Activated CD4-positive, alpha-beta T cell treated with anti-CD3 and anti-CD28 coated beads, Interleukin-2, amount 50 U/mL, for 24 hours (primary cell): ENCODE results near the gene ZFR.

Experiments
- DNase-seq, 2 donors: peaks; one replicate each; pipeline ENCODE4 v3.0.0-alpha.2; 2020; ENCODE audit warnings: low read depth in 1 of 2, low spot score in 1 of 2

Gene ZFR

GRCh38 chr5:32444431-32445286, at the start of gene ZFR:
Gene ZFR, minus strand, starts transcription at chr5:32444740. Its CDS starts 82 bp downstream, at chr5:32444658.
- peak; percentile 83 to 87 for DNase-seq

DNA sequence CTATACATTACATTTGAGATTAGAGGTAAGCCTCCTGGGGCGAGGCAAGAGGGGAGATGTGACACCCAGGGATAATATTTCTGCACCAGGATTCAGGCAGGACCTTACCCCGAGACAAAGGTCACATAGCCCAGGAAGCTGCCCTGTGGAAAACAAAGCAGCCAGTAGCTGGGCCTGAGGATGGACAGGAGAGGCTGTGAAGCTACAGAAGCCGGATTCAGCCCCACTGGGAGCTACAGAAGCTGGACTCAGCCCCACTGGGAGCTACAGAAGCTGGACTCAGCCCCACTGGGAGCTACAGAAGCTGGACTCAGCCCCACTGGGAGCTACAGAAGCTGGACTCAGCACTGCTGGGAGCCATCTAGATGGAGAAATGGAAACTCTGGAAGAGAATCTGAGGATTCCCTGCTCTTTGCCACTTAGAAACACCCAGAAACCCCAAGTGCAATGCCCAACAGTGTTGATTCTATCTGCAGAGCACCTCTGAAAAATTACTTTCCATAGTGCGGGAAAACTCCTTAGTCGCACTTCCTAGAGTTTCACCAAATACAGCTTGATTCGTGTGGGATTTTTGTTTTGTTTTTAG, 46.5 kb upstream of the ZFR start:
- DNase-seq = no peak

DNA sequence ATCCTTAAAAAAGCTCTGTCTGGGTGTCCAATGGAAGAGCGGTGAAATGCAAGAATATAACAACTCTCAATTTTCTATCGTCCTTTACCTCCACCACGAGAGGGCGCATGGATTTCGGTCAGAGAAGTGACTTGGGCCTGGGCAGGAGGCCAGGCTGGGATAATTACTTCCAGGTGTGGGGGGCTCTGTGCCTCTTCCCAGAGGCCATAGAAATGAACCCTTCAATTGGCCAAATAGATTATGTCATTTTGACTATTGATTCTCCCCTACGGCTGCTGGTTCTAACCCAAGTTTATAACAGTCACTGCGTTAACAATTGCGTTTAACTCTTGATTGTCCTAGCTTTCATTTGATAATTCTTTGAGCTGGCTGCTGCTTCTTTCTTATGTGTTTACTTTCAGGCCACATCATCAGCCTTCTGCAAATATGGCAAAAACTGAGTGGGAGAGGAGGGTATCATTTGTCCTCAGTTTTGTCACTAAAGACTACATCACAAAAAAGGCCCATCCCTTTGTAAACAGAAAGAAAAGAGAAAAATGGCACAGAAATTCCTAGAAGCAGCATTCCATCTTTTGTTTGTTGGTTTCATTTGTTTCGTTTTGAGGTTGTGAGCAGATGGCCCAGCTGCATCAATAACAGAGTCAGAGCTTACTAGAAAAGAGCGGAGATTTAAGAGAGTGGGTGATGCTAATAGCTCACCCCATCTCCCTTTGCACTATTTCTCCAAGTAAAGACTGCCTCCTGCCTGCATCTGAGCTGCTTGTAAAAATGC, 45.4 kb upstream of the ZFR start:
- DNase-seq = peak; percentile 45 to 68

GRCh38 chr5:32487424-32487823, 42.9 kb upstream of the ZFR start:
- no peak for DNase-seq

GRCh38 chr5:32487008-32487407, 42.5 kb upstream of the ZFR start:
- no peak for DNase-seq

DNA sequence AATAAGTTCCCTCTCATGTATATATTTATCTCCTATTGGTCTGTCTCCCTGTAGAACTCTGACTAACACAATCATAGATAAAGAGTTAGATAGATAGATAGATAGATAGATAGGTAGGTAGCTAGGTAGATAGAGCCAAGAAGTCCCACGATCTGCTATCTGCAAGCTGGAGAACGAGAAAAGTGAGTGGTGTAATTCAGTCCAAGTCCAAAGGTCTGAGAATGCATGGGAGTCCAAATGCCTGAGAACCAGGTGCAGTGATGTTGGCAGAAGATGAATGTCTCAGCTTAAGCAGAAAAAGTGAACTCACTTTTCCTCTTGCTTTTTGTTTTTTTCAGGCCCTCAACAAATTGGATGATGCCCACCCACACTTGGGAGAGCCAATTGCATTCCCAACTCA, 37.7 kb upstream of the ZFR start:
- no peak for DNase-seq

GRCh38 chr5:32479096-32479495, 34.6 kb upstream of the ZFR start:
- DNase-seq = no peak

DNA sequence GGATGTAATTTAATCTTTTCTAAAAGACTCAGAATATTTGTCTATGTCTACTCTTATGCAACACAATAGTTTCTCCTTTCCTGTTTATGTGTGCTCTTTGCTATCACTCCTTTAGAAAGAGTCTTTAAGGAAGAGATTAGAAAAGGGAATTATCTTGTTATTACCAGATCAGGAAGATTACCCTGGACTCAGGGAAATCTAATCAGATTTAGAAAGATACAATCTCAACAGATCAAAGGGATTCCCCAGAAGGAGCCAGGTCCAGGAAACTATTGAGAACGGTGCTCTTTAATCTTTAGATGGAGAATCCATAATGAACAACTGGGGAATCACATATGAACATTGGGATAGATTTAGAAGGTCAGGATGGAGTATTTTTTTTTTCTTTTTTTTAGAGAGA, 32.4 kb upstream of the ZFR start:
- no peak for DNase-seq

- no peak for DNase-seq
Observed at GRCh38 chr5:32475334-32476097, 31.0 kb upstream of the ZFR start.

- DNase-seq = no peak
Observed at GRCh38 chr5:32474209-32474854, 29.8 kb upstream of the ZFR start.

GRCh38 chr5:32473072-32473471, 28.5 kb upstream of the ZFR start:
- DNase-seq = no peak

DNA sequence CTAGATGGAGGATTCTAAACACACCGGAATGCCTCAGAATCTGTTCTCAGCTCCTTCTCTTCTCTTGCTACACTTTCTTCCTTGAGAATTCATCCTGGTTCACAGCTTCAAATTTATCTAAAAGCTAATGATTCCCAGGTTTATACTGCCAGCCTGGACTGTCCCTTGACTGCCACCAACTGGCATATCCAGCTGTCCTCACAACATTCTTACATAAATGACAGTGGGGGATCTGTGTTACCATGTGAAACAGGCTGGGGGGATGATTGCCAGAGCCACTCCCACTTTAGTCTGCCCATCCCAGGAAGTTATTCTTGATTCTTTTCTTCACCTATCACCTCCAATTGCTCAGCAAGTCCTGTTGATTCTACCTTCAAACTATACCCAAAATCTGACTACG, 27.2 kb upstream of the ZFR start:
- no peak for DNase-seq

GRCh38 chr5:32465076-32465475, 20.5 kb upstream of the ZFR start:
- no peak for DNase-seq

DNA sequence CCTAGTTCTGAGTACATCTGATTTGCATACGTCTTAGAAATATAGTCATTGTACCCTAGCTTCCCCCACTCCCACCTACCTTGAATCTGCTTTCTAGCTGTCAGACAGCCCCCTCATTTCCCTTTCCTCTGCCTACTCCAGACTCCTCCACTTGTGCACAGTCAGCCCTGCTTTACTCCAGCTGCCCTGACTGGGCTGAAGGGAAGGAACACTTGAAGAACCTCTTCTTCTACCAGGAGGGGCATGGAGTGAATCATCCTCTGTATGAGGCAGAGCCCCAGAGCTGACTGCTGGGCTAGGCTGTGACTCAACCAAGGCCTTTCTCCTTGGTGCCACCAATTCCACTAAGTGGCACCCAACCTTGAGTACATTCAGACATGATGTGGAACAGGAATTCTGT, 18.1 kb upstream of the ZFR start:
- DNase-seq = peak; percentile 17 to 48

DNA sequence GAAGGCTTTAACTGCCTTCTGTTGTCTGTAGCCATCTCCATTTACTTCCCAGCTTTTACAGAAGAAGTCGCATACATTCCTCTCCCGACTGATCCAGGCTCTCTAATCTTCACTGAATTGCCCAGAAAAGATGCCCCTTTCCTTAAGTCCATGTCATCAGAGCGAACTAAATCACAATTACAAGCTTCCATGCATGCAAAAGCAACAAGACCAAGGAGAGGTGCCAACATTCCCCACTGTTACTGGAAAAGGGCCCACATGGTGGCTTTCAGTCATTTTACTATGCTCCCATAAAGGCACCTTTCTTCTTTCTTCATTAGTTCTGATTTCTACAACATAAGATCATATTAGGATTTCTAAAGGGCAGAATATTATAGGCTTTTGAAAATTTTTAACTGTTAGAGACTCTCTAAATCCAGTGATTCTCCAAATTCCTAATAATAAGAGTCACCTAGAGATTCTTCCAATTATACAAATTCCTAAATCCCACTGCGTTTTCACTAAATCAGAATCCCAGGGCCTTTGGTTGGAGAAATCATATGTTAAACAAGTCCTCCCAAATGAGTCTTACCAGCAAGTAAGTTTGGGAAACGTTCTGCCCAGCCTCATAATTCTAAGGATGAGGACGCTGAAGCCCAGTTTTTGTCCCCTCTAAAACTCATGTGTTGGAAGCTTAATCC, 17.0 kb upstream of the ZFR start:
- DNase-seq = no peak

DNA sequence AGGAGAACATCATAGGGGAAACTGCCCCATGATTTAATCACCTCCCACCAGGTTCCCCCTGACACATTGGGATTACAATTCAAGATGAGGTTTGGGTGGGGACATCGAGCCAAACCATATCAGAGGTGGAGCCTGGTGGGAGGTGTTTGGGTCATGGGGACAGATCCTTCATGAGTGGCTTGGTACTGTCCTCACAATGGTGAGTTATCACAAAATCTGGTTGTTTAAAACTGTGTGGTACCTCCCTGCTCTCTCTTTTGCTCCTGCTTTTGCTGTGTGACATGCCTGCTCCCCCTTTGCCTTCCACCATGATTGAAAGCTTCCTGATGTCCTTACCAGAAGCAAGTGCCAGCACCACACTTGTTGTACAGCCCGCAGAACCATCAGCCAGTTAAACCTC, 16.2 kb upstream of the ZFR start:
- DNase-seq = no peak

- DNase-seq = no peak
Observed at GRCh38 chr5:32458880-32459495, 14.4 kb upstream of the ZFR start.

GRCh38 chr5:32455311-32455710, 10.8 kb upstream of the ZFR start:
- DNase-seq = no peak

GRCh38 chr5:32454821-32455220, 10.3 kb upstream of the ZFR start:
- no peak for DNase-seq

DNA sequence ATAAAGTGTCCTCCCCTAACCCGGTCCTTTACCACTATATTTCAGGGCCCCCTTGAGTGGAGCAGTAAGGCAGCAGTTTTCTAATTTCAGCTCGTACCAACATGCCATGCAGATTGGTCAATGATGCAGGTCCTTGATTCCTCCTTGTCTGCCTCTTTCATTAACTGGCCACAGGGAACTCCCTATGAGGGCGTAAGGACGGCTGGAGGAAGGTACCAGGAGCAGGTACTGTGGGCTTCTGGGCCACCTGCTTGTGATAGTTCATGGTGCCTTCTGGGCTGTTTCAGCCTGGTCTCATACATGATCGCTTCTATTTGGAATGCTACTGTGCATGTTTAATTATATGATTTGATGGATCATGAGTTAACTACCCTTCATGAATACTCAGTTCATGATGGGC, 9.4 kb upstream of the ZFR start:
- DNase-seq = no peak
